ENCODE data around the gene SKOR2. TPM values are rescaled to one million over a fixed set of nuclear protein-coding genes. Genes with fewer than 3 reads are reported as not detected.

Gene SKOR2
- total RNA-seq, 1 donor from 2014 or later, result not detected

- Mint-ChIP-seq H3K36me3 (ENCODE audit: insufficient read depth) (no peaks in the 10 kb centered on the region), H3K27me3 (peaks cover 99% of the 10 kb centered on the region), H3K9me3 (ENCODE audit: low read depth) (no peaks in the 10 kb centered on the region), H3K27ac (no peak overlapping the region), H3K4me3 (ENCODE audit: low read depth) (no peak overlapping the region), H3K4me1 (ENCODE audit: low read depth) (no peaks in the 10 kb centered on the region)
- no peak for TF ChIP-seq CTCF (IDR thresholded peaks at IDR 0.05; ENCODE audit: unreplicated experiment)
- DNase-seq (ENCODE audit: low spot score, unreplicated experiment), result peak; percentile 84
These were observed 3.0 kb upstream of the SKOR2 start for GRCh38 chr18:47254341-47254939.

GRCh38 chr18:47253101-47253654 is 1.7 kb upstream of the SKOR2 start:
- DNase-seq (ENCODE audit: low spot score, unreplicated experiment), result no peak
- no peak overlapping the region for H3K4me3 Mint-ChIP-seq (ENCODE audit: low read depth)

GRCh38 chr18:47250391-47251046 is 941 bp downstream of the SKOR2 start:
- H3K27me3 Mint-ChIP-seq, result peaks cover 84% of the 10 kb centered on the region
- H3K4me3 Mint-ChIP-seq (ENCODE audit: low read depth), result no peak overlapping the region
- DNase-seq (ENCODE audit: low spot score, unreplicated experiment), result no peak
- H3K9me3 Mint-ChIP-seq (ENCODE audit: low read depth), result no peaks in the 10 kb centered on the region
- no peak overlapping the region for H3K27ac Mint-ChIP-seq
- H3K36me3 Mint-ChIP-seq (ENCODE audit: insufficient read depth), result no peaks in the 10 kb centered on the region
- TF ChIP-seq CTCF (IDR thresholded peaks at IDR 0.05; ENCODE audit: unreplicated experiment), result no peak
- H3K4me1 Mint-ChIP-seq (ENCODE audit: low read depth), result no peaks in the 10 kb centered on the region

More at GRCh38 chr18:47253101-47253654, 1.7 kb upstream of the SKOR2 start:
- TF ChIP-seq CTCF (IDR thresholded peaks at IDR 0.05; ENCODE audit: unreplicated experiment), result no peak
- Mint-ChIP-seq H3K36me3 (ENCODE audit: insufficient read depth) (no peaks in the 10 kb centered on the region), H3K27ac (no peak overlapping the region), H3K4me1 (ENCODE audit: low read depth) (no peaks in the 10 kb centered on the region), H3K9me3 (ENCODE audit: low read depth) (no peaks in the 10 kb centered on the region), H3K27me3 (peaks cover 98% of the 10 kb centered on the region)

- no peak for TF ChIP-seq CTCF (IDR thresholded peaks at IDR 0.05; ENCODE audit: unreplicated experiment)
- Mint-ChIP-seq H3K36me3 (ENCODE audit: insufficient read depth) (no peaks in the 10 kb centered on the region), H3K9me3 (ENCODE audit: low read depth) (no peaks in the 10 kb centered on the region), H3K27ac (no peak overlapping the region), H3K4me1 (ENCODE audit: low read depth) (no peaks in the 10 kb centered on the region), H3K27me3 (peaks cover 84% of the 10 kb centered on the region), H3K4me3 (ENCODE audit: low read depth) (no peak overlapping the region)
- DNase-seq (ENCODE audit: low spot score, unreplicated experiment), result no peak
These were observed 2.0 kb downstream of the SKOR2 start for GRCh38 chr18:47249314-47249981.

- DNase-seq (ENCODE audit: low spot score, unreplicated experiment), result no peak
- H3K4me3 Mint-ChIP-seq (ENCODE audit: low read depth), result no peak overlapping the region
- no peak for TF ChIP-seq CTCF (IDR thresholded peaks at IDR 0.05; ENCODE audit: unreplicated experiment)
- H3K36me3 Mint-ChIP-seq (ENCODE audit: insufficient read depth), result no peaks in the 10 kb centered on the region
- no peaks in the 10 kb centered on the region for H3K4me1 Mint-ChIP-seq (ENCODE audit: low read depth)
- peaks cover 84% of the 10 kb centered on the region for H3K27me3 Mint-ChIP-seq
- H3K27ac Mint-ChIP-seq, result no peak overlapping the region
- no peaks in the 10 kb centered on the region for H3K9me3 Mint-ChIP-seq (ENCODE audit: low read depth)
These were observed 2.7 kb downstream of the SKOR2 start for GRCh38 chr18:47248604-47249313.
